Measurements from ENCODE around the gene PRDX1. TPM values are rescaled to one million over a fixed set of nuclear protein-coding genes. Genes with fewer than 3 reads are reported as not detected.
"Not testable (repeated sequence)": the region's sequence is repeated elsewhere in the genome, so short reads cannot be mapped to it uniquely, and the experiment has no call there.

Gene PRDX1
- total RNA-seq, 1 experiment from 2014 or later, result 397 TPM

DNA sequence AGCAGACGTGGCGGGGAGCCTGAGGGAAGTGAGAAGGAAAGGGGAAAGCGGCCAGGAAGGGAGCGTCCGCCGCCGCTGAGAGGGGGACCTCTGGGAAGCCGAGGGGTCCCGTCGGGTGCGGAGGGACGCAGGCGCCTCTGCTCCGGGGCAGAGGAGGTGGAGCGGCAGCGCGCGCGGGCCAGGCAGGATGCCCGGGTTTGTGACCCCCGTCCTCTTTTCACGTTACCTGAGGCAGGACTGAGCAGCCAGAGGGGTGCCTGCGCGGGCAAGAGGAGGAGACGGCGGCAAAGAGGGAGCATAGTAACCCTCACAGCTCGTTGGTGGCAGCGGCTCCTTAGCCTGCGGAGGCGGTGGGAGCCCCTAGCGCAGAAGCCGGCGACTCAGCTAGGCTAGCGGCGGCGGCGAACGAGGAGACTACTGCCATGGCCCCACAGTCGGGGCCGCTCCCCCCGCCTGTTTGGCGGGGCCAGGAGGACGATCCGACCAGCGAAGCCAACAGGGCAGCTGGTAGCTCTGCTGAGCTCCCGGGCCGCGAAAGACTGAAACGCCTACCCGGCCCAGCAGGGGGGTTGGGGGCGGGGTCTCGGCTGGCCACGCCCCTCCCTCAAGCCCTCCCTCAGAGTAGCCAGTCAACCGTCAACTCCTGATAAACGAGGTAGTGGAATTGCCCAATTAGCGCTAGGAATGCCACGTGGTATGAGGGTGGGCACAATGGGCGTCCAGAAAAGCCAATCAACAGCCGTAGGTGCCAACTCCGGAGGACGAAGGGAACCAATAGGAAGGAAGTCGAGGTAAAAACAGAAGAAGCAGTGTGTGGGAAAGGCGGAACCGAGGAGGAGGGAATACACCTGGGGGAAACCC, 30.8 kb downstream of the PRDX1 start, which contains the start of gene TESK2:
TSS of gene TESK2 (minus strand) at position 538 of the 861 bp plus-strand sequence. CDS start 33,378 bp downstream, outside the sequence.
- Histone ChIP-seq H3K4me3 (ENCODE audit: low read length) (peak within 1 kb of the TSS; percentile 82), H3K9me3 (ENCODE audit: low read length) (no peaks in the 10 kb centered on the region), H3K4me1 (ENCODE audit: low read length) (peaks cover 19% of the 10 kb centered on the region), H3K79me2 (ENCODE audit: low read length) (no peaks in the 10 kb centered on the region), H3K9me2 (replicated peaks; ENCODE audit: insufficient read depth, low read length) (no peaks in the 10 kb centered on the region), H3K27me3 (ENCODE audit: low read length) (no peaks in the 10 kb centered on the region), H3K9ac (ENCODE audit: low read length) (peak within 1 kb of the TSS; percentile 75), H2AFZ (ENCODE audit: low read length) (peak within 1 kb of the TSS; percentile 80), H3K27ac (ENCODE audit: low read length) (no peak within 1 kb of the TSS), H3K4me2 (ENCODE audit: low read depth, low read length, poor library complexity, severe bottlenecking) (peak within 1 kb of the TSS; percentile 92), H3K36me3 (ENCODE audit: insufficient read depth, low read length) (no peaks in the 10 kb centered on the region), H4K20me1 (ENCODE audit: insufficient read depth, low read depth, low read length) (no peaks in the 10 kb centered on the region)
- DNase-seq, result peak; percentile 99

DNA sequence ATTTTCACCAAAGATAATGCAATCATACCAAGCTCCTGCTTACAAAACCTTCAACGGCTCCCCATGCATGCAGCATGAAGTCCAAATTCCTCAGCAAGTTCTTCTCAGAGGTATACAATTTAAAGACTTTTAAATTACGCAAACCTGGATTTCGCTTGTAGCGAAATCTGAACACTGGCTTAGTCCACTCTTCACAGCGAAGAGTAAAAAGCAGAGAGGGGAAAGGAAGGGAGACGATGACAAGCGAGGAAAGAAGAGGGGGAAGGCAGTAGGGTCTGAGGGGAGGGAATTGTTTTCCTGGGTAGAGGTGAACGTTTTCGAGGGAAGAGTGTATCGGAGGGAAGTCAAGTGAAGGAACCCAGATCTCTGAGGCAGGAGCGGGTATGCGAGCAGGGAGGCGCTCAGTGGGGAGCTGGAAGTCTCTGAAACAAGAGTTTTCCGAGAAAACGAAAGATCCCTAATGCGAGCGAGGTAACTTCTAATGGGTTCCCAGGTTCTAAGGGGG, 31.5 kb downstream of the PRDX1 start:
- H3K4me3 ChIP-seq (ENCODE audit: low read length), result peak overlapping the region; percentile 82

DNA sequence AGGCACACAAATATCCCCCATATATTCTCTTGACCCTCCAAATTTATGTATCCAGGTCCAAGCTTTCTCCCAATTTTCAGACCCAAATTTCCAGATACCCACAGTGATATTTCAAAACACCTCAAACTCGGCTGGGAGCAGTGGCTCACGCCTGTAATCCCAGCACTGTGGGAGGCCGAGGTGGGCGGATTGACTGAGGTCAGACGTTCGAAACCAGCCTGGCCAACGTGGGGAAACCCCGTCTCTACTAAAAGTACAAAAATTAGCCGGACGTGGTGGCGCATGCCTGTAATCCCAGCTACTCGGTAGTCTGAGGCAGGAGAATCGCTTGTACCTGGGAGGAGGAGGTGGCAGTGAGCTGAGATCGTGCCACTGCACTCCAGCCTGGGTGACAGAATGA, 32.3 kb downstream of the PRDX1 start:
- DNase-seq; H3K27me3 ChIP-seq (ENCODE audit: low read length); H3K9me2 ChIP-seq (replicated peaks; ENCODE audit: insufficient read depth, low read length); H3K79me2 ChIP-seq (ENCODE audit: low read length); H4K20me1 ChIP-seq (ENCODE audit: insufficient read depth, low read depth, low read length); H3K9me3 ChIP-seq (ENCODE audit: low read length); H2AFZ ChIP-seq (ENCODE audit: low read length); H3K27ac ChIP-seq (ENCODE audit: low read length); H3K9ac ChIP-seq (ENCODE audit: low read length); H3K36me3 ChIP-seq (ENCODE audit: insufficient read depth, low read length): not testable (repeated sequence)
- peaks cover 19% of the 10 kb centered on the region for H3K4me1 ChIP-seq (ENCODE audit: low read length)
- peak overlapping the region; percentile 92 for H3K4me2 ChIP-seq (ENCODE audit: low read depth, low read length, poor library complexity, severe bottlenecking)
- 0 out of 2 replicates have a peak overlapping the region, but pooled peaks have one; percentile 82 for H3K4me3 ChIP-seq (ENCODE audit: low read length)

More for the DNA sequence above, 31.5 kb downstream of the PRDX1 start:
- no peaks in the 10 kb centered on the region for H3K36me3 ChIP-seq (ENCODE audit: insufficient read depth, low read length)
- peak overlapping the region; percentile 92 for H3K4me2 ChIP-seq (ENCODE audit: low read depth, low read length, poor library complexity, severe bottlenecking)
- H2AFZ ChIP-seq (ENCODE audit: low read length), result peak overlapping the region; percentile 80
- H3K9me2 ChIP-seq (replicated peaks; ENCODE audit: insufficient read depth, low read length), result no peaks in the 10 kb centered on the region
- peak; percentile 45 for DNase-seq
- no peak overlapping the region for H3K27ac ChIP-seq (ENCODE audit: low read length)
- H3K27me3 ChIP-seq (ENCODE audit: low read length), result no peaks in the 10 kb centered on the region
- no peaks in the 10 kb centered on the region for H3K79me2 ChIP-seq (ENCODE audit: low read length)
- H3K4me1 ChIP-seq (ENCODE audit: low read length), result peaks cover 19% of the 10 kb centered on the region
- no peaks in the 10 kb centered on the region for H3K9me3 ChIP-seq (ENCODE audit: low read length)
- peak overlapping the region; percentile 75 for H3K9ac ChIP-seq (ENCODE audit: low read length)
- no peaks in the 10 kb centered on the region for H4K20me1 ChIP-seq (ENCODE audit: insufficient read depth, low read depth, low read length)

DNA sequence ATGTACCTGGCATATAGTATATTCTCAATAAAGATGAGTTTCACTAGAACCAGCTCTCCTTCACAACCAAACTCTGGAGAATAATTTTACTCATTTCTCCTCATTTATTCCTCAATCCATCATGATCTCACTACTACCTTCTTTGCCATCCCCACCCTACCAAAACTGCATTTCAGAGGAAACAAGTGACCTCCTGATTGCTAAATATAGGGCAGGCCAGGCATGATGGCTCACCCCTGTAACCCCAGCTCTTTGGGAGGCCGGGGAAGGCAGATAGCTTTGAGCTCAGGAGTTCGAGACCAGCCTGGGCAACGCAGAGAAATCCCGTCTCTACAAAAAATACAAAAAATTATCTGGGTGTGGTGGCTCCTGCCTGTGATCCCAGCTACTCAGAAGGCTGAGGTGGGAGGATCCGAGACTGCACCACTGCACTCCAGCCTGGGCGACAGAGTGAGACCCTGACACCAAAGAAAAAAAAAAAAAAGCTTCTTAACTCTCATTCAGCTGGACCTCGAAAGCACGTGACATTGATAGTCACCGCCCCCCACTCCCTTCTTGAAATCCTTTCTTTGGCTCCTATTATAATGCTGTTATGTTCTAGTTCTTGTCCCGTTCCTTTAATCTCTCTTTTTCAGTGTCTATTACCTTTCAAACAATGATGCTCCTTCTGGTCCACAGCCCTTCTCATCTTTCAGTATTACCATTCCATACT, 32.9 kb downstream of the PRDX1 start:
- no peak overlapping the region for H3K4me2 ChIP-seq (ENCODE audit: low read depth, low read length, poor library complexity, severe bottlenecking)
- DNase-seq, result no peak

DNA sequence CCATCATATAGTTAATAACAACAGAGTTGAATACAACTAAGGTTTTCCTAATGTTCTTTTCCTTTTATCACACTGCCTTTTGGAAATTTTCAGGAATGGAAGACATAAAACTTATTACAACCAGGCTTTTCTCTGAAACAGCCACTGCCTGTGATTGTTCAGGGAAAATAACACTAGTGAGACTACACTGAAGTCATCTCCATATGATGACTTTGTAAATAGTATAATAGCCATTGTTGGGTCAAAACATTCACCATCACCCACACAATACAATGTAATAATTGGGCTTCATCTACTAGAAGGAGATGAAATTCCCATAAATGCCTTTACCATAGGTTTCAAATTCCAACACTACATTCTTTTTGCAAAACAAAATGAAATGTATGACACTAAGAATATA, 35.7 kb downstream of the PRDX1 start:
- Histone ChIP-seq H3K27ac (ENCODE audit: low read length) (no peak overlapping the region), H3K9ac (ENCODE audit: low read length) (no peak overlapping the region), H3K27me3 (ENCODE audit: low read length) (no peaks in the 10 kb centered on the region), H2AFZ (ENCODE audit: low read length) (no peak overlapping the region), H3K4me3 (ENCODE audit: low read length) (no peak overlapping the region), H3K36me3 (ENCODE audit: insufficient read depth, low read length) (no peaks in the 10 kb centered on the region), H3K79me2 (ENCODE audit: low read length) (no peaks in the 10 kb centered on the region), H3K9me2 (replicated peaks; ENCODE audit: insufficient read depth, low read length) (no peaks in the 10 kb centered on the region), H3K9me3 (ENCODE audit: low read length) (no peaks in the 10 kb centered on the region), H4K20me1 (ENCODE audit: insufficient read depth, low read depth, low read length) (no peaks in the 10 kb centered on the region), H3K4me1 (ENCODE audit: low read length) (peaks cover 10% of the 10 kb centered on the region), H3K4me2 (ENCODE audit: low read depth, low read length, poor library complexity, severe bottlenecking) (no peak overlapping the region)
- no peak for DNase-seq

More for the DNA sequence above, 32.9 kb downstream of the PRDX1 start:
- Histone ChIP-seq H3K9ac (ENCODE audit: low read length) (no peak overlapping the region), H3K4me1 (ENCODE audit: low read length) (peaks cover 19% of the 10 kb centered on the region), H3K79me2 (ENCODE audit: low read length) (no peaks in the 10 kb centered on the region), H3K27me3 (ENCODE audit: low read length) (no peaks in the 10 kb centered on the region), H2AFZ (ENCODE audit: low read length) (no peak overlapping the region), H4K20me1 (ENCODE audit: insufficient read depth, low read depth, low read length) (no peaks in the 10 kb centered on the region), H3K9me2 (replicated peaks; ENCODE audit: insufficient read depth, low read length) (no peaks in the 10 kb centered on the region), H3K27ac (ENCODE audit: low read length) (no peak overlapping the region), H3K36me3 (ENCODE audit: insufficient read depth, low read length) (no peaks in the 10 kb centered on the region), H3K4me3 (ENCODE audit: low read length) (no peak overlapping the region), H3K9me3 (ENCODE audit: low read length) (no peaks in the 10 kb centered on the region)

DNA sequence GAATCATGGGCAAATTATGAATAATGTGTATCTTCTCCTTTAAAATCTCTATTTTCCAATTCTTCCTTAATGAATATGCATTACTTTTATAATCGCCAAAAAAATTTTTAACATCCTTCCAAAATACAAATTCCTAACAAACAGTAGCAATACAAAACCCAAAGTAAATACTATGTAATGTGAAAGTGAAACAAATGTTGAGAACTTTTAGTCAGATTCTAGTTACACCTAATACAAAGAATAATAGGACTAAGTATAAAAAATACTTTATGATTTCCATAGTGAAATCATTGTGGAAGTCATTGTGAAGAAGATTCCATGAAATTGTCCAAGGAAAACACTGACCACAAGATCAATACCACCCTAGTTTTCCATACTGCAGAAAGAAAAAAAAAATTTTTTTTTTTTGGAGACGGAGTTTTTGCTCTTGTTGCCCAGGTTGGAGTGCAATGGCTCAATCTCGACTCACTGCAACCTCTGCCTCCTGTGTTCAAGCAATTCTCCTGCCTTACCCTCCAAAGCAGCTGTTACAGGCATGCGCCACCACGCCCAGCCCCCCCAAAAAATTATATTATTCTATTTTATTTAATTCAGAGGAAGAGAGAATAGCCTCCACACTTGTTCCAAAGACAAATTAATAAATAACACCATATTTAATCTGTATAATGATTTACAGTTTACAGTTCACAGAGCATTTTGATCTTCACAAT, 42.5 kb downstream of the PRDX1 start:
- Histone ChIP-seq H3K4me1 (ENCODE audit: low read length) (no peaks in the 10 kb centered on the region), H3K27ac (ENCODE audit: low read length) (no peak overlapping the region), H3K79me2 (ENCODE audit: low read length) (no peaks in the 10 kb centered on the region), H3K9me2 (replicated peaks; ENCODE audit: insufficient read depth, low read length) (no peaks in the 10 kb centered on the region), H4K20me1 (ENCODE audit: insufficient read depth, low read depth, low read length) (no peaks in the 10 kb centered on the region), H3K4me3 (ENCODE audit: low read length) (no peak overlapping the region), H2AFZ (ENCODE audit: low read length) (no peak overlapping the region), H3K9me3 (ENCODE audit: low read length) (no peaks in the 10 kb centered on the region), H3K27me3 (ENCODE audit: low read length) (no peaks in the 10 kb centered on the region), H3K4me2 (ENCODE audit: low read depth, low read length, poor library complexity, severe bottlenecking) (no peak overlapping the region), H3K9ac (ENCODE audit: low read length) (no peak overlapping the region), H3K36me3 (ENCODE audit: insufficient read depth, low read length) (no peaks in the 10 kb centered on the region)
- DNase-seq, result no peak

DNA sequence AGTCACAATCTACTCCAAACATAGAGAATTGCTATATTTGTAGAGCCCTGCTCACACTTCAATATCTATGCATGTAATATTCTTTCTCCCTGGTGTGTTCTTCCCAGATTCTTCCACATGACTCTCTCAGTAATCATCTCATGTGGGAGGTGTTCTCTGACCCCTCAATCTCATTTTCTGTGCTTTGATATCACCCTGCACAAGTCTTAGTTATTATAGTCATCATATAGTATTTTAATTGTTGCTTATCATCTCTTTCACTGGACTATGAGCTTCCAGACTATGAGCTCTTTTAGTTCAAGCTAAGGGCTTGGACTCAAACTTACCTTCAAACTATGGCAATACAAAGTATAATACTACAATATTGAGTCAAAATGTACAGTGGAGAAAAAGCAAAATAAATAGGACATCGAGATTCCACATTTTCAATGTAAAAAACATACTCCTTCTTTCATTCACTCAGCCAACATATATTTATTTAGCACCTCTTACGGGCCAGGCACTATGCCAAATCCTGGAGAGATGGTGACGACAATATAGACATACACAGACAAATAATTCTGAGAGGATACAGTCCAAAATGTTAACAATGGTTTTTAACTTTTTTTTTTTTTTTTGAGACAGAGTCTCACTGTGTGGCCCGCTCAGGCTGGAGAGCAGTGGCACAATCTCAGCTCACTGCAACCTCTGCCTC, 43.4 kb downstream of the PRDX1 start:
- no peaks in the 10 kb centered on the region for H3K9me2 ChIP-seq (replicated peaks; ENCODE audit: insufficient read depth, low read length)
- H3K9me3 ChIP-seq (ENCODE audit: low read length), result no peaks in the 10 kb centered on the region
- no peak overlapping the region for H3K4me3 ChIP-seq (ENCODE audit: low read length)
- H4K20me1 ChIP-seq (ENCODE audit: insufficient read depth, low read depth, low read length), result no peaks in the 10 kb centered on the region
- no peak for DNase-seq
- no peak overlapping the region for H2AFZ ChIP-seq (ENCODE audit: low read length)
- H3K27ac ChIP-seq (ENCODE audit: low read length), result no peak overlapping the region
- H3K27me3 ChIP-seq (ENCODE audit: low read length), result no peaks in the 10 kb centered on the region
- no peak overlapping the region for H3K9ac ChIP-seq (ENCODE audit: low read length)
- no peaks in the 10 kb centered on the region for H3K4me1 ChIP-seq (ENCODE audit: low read length)
- no peaks in the 10 kb centered on the region for H3K36me3 ChIP-seq (ENCODE audit: insufficient read depth, low read length)
- no peaks in the 10 kb centered on the region for H3K79me2 ChIP-seq (ENCODE audit: low read length)
- no peak overlapping the region for H3K4me2 ChIP-seq (ENCODE audit: low read depth, low read length, poor library complexity, severe bottlenecking)

All from Karpas-422 (cell line).